ENCODE data around the gene PSD2. TPM values are rescaled to one million over a fixed set of nuclear protein-coding genes. Genes with fewer than 3 reads are reported as not detected.

PSD2 gene
- polyA plus RNA-seq, 3 donors: not detected

GRCh38 chr5:139845846-139846681 lies 50.5 kb downstream of the PSD2 start:
- H3K36me3 Mint-ChIP-seq: no peaks in the 10 kb centered on the region
- H3K4me3 ChIP-seq (replicated peaks in 1 of 3; ENCODE audit: low read depth in 2 of 3, low read length in 3 of 3): no peak overlapping the region
- peak overlapping the region in 1 of 2 donors; percentile 73 for H3K4me3 Mint-ChIP-seq
- H3K36me3 ChIP-seq (replicated peaks in 1 of 2; ENCODE audit: control insufficient read depth in 1 of 2, insufficient read depth in 2 of 2, low read length in 2 of 2): no peaks in the 10 kb centered on the region
- no peak for DNase-seq
- no peaks in the 10 kb centered on the region for H3K79me2 ChIP-seq (ENCODE audit: insufficient read depth, low read length)
- no peak overlapping the region for H2AFZ ChIP-seq (ENCODE audit: insufficient read depth, low read depth, low read length, poor library complexity, severe bottlenecking)
- H3K9me3 Mint-ChIP-seq: peaks cover 0 to 4% (median 1%) of the 10 kb centered on the region in 7 donors
- intact Hi-C loops (cut with micrococcal nuclease): no loop called here
- TF ChIP-seq CTCF (IDR thresholded peaks at IDR 0.05): no peak
- peaks cover 8% of the 10 kb centered on the region for H3K4me1 Mint-ChIP-seq
- peaks cover 3 to 7% of the 10 kb centered on the region in 2 donors for H3K4me1 ChIP-seq (ENCODE audit: control insufficient read depth in 1 of 2, insufficient read depth in 2 of 2, low read length in 2 of 2)
- H3K27me3 ChIP-seq (ENCODE audit: control insufficient read depth in 2 of 2, insufficient read depth in 2 of 2, low read length in 2 of 2): peaks cover 24 to 46% of the 10 kb centered on the region in 2 donors
- peaks cover 0 to 11% of the 10 kb centered on the region in 2 donors for H3K9me3 ChIP-seq (replicated peaks in 1 of 2; ENCODE audit: control insufficient read depth in 1 of 2, insufficient read depth in 1 of 2, low read length in 2 of 2)
- WGBS (ENCODE audit: insufficient coverage): 91% methylated on average over 9 of the region's 18 CpGs
- no peaks in the 10 kb centered on the region for H4K20me1 ChIP-seq (ENCODE audit: insufficient read depth, low read length)
- no peak overlapping the region for H3K9ac ChIP-seq (ENCODE audit: insufficient read depth, low read length, poor library complexity, severe bottlenecking)
- no peak overlapping the region for H3K27ac Mint-ChIP-seq
- peaks cover 43 to 65% (median 50%) of the 10 kb centered on the region in 3 donors for H3K27me3 Mint-ChIP-seq (ENCODE audit: low read depth in 3 of 3)
- H3K4me2 ChIP-seq (replicated peaks; ENCODE audit: extremely low read depth, low read length, poor library complexity, severe bottlenecking): no peak overlapping the region
- H3K27ac ChIP-seq (ENCODE audit: low read depth in 1 of 2, low read length in 2 of 2): no peak overlapping the region

GRCh38 chr5:139847091-139847490 lies 51.5 kb downstream of the PSD2 start:
- no peak for DNase-seq
- no peak overlapping the region for H3K27ac Mint-ChIP-seq
- WGBS (ENCODE audit: insufficient coverage): 37% methylated on average over 7 of the region's 10 CpGs
- H3K9ac ChIP-seq (ENCODE audit: insufficient read depth, low read length, poor library complexity, severe bottlenecking): no peak overlapping the region
- no peaks in the 10 kb centered on the region for H4K20me1 ChIP-seq (ENCODE audit: insufficient read depth, low read length)
- H3K4me1 ChIP-seq (ENCODE audit: control insufficient read depth in 1 of 2, insufficient read depth in 2 of 2, low read length in 2 of 2): peaks cover 3 to 7% of the 10 kb centered on the region in 2 donors
- H3K27me3 Mint-ChIP-seq (ENCODE audit: low read depth in 3 of 3): peaks cover 42 to 67% (median 50%) of the 10 kb centered on the region in 3 donors
- peaks cover 8% of the 10 kb centered on the region for H3K4me1 Mint-ChIP-seq
- peak overlapping the region; percentile 81 for H3K4me2 ChIP-seq (replicated peaks; ENCODE audit: extremely low read depth, low read length, poor library complexity, severe bottlenecking)
- no peaks in the 10 kb centered on the region for H3K79me2 ChIP-seq (ENCODE audit: insufficient read depth, low read length)
- H3K27ac ChIP-seq (ENCODE audit: low read depth in 1 of 2, low read length in 2 of 2): no peak overlapping the region
- H3K4me3 Mint-ChIP-seq: peak overlapping the region in 1 of 2 donors; percentile 85
- H3K9me3 ChIP-seq (replicated peaks in 1 of 2; ENCODE audit: control insufficient read depth in 1 of 2, insufficient read depth in 1 of 2, low read length in 2 of 2): peaks cover 0 to 11% of the 10 kb centered on the region in 2 donors
- H3K36me3 ChIP-seq (replicated peaks in 1 of 2; ENCODE audit: control insufficient read depth in 1 of 2, insufficient read depth in 2 of 2, low read length in 2 of 2): no peaks in the 10 kb centered on the region
- no peak overlapping the region for H2AFZ ChIP-seq (ENCODE audit: insufficient read depth, low read depth, low read length, poor library complexity, severe bottlenecking)
- peaks cover 24 to 46% of the 10 kb centered on the region in 2 donors for H3K27me3 ChIP-seq (ENCODE audit: control insufficient read depth in 2 of 2, insufficient read depth in 2 of 2, low read length in 2 of 2)
- no peaks in the 10 kb centered on the region for H3K36me3 Mint-ChIP-seq
- TF ChIP-seq CTCF (IDR thresholded peaks at IDR 0.05): no peak
- intact Hi-C loops (cut with micrococcal nuclease): no loop called here
- H3K4me3 ChIP-seq (replicated peaks in 1 of 3; ENCODE audit: low read depth in 2 of 3, low read length in 3 of 3): no peak overlapping the region
- H3K9me3 Mint-ChIP-seq: peaks cover 0 to 4% (median 1%) of the 10 kb centered on the region in 7 donors
